HFFc6 (cell line): ENCODE results near the gene FHAD1. TPM values are rescaled to one million over a fixed set of nuclear protein-coding genes. Genes with fewer than 3 reads are reported as not detected.
A peak's percentile ranks its signal among the peaks of the same experiment; 100 is the strongest.

Source experiments
- DNase-seq: peaks from one replicate; pipeline ENCODE4 v3.0.0-alpha.2; 2018
- H3K27ac Mint-ChIP-seq: 2 replicates; pipeline ENCODE4 v1.8.0; 2020; ENCODE audit warnings: mild to moderate bottlenecking, mixed read lengths
- H3K27me3 Mint-ChIP-seq: 2 replicates; pipeline ENCODE4 v1.8.0; 2021; ENCODE audit warnings: mild to moderate bottlenecking, moderate library complexity, mixed read lengths; ENCODE audit not compliant: insufficient read depth
- H3K36me3 Mint-ChIP-seq: 2 replicates; pipeline ENCODE4 v1.8.0; 2021; ENCODE audit warnings: low read depth, mixed read lengths
- H3K4me1 Mint-ChIP-seq: 2 replicates; pipeline ENCODE4 v1.8.0; 2020; ENCODE audit warnings: low read depth, mixed read lengths
- H3K4me3 Mint-ChIP-seq: 2 replicates; pipeline ENCODE4 v1.8.0; 2020; ENCODE audit warnings: mild to moderate bottlenecking, moderate library complexity, mixed read lengths
- H3K9me3 Mint-ChIP-seq: 2 replicates; pipeline ENCODE4 v1.8.0; 2020; ENCODE audit warnings: mild to moderate bottlenecking, mixed read lengths
- CTCF ChIP-seq: fragments of 200-600 bp; sonication (generic); IDR thresholded peaks from 2 replicates; pipeline ENCODE4 v1.5.0; 2021; ENCODE audit warnings: antibody characterized with exemption, mild to moderate bottlenecking
- total RNA-seq, 6 experiments: library from RNA; stranded (reverse); fragmentation: NEBNext Ultra II Directional; extraction: Animal tissue kit (Norgen Biotek cat#: 25700); gene quantifications; 2 replicates in 1 of 6; 3 replicates in 5 of 6; pipeline ENCODE4 v1.2.3, GENCODE V29; 2021

FHAD1 gene
- total RNA-seq, 6 experiments from 2014 or later = 0.16 to 0.25 TPM; not detected in 4

DNA sequence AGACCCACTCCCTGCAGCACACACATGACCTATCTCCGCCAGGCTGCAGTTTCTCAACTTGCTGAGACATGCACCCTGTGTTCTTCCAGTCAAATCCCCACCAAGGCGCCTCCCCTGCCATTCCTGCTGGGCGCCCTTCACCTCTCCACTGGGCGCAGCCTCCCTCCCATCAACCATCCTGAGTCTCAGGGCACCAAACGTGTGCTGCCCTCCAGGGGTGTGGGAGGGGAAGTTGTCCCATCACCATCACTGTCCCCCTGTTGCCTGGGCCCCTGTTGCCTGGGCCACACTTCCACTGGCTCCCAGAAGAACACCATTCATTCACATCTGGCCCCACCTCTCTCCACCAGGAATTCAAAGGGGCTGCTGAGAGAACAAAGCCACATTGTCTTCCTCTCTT lies 117.7 kb downstream of the FHAD1 start:
- H3K27me3 Mint-ChIP-seq = peaks cover 11% of the 10 kb centered on the region; the same call in 1 of the 2 replicates
- 0 out of 2 replicates have a peak, but pooled peaks have one; percentile 35 for TF ChIP-seq CTCF
- peaks cover 11% of the 10 kb centered on the region for H3K4me1 Mint-ChIP-seq
- no peak overlapping the region for H3K4me3 Mint-ChIP-seq
- no peaks in the 10 kb centered on the region for H3K9me3 Mint-ChIP-seq
- no peak overlapping the region for H3K27ac Mint-ChIP-seq
- H3K36me3 Mint-ChIP-seq = no peaks in the 10 kb centered on the region
- no peak for DNase-seq

GRCh38 chr1:15368888-15369287 lies 121.9 kb downstream of the FHAD1 start:
- no peak for TF ChIP-seq CTCF
- H3K4me3 Mint-ChIP-seq = no peak overlapping the region
- DNase-seq = no peak
- no peak overlapping the region for H3K27ac Mint-ChIP-seq
- no peaks in the 10 kb centered on the region for H3K36me3 Mint-ChIP-seq
- H3K9me3 Mint-ChIP-seq = no peaks in the 10 kb centered on the region
- H3K4me1 Mint-ChIP-seq = peaks cover 11% of the 10 kb centered on the region
- H3K27me3 Mint-ChIP-seq = peaks cover 7% of the 10 kb centered on the region; the same call in 1 of the 2 replicates

DNA sequence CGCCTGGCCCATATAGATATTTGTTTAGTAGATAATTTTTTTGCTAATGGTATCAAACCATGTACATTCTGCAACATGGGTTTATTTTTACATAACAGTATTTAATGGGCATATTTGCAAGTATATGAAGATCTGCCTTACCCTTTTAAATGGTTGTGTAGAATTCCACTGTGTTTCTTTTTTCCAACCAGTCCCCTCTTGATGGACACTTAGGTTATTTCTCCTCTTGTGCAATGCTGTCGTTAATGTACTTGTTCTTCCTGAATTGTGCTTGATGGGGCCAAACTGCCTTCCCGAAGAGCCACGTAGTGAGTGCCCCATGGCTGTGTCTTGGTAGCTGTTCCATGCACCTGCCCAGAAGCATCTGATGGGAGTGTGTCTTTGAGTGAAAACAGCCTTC lies 123.2 kb downstream of the FHAD1 start:
- H3K4me1 Mint-ChIP-seq = peaks cover 11% of the 10 kb centered on the region
- H3K27ac Mint-ChIP-seq = no peak overlapping the region
- TF ChIP-seq CTCF = no peak
- no peak for DNase-seq
- no peaks in the 10 kb centered on the region for H3K36me3 Mint-ChIP-seq
- H3K4me3 Mint-ChIP-seq = no peak overlapping the region
- H3K27me3 Mint-ChIP-seq = peaks cover 8% of the 10 kb centered on the region; the same call in 1 of the 2 replicates
- no peaks in the 10 kb centered on the region for H3K9me3 Mint-ChIP-seq

DNA sequence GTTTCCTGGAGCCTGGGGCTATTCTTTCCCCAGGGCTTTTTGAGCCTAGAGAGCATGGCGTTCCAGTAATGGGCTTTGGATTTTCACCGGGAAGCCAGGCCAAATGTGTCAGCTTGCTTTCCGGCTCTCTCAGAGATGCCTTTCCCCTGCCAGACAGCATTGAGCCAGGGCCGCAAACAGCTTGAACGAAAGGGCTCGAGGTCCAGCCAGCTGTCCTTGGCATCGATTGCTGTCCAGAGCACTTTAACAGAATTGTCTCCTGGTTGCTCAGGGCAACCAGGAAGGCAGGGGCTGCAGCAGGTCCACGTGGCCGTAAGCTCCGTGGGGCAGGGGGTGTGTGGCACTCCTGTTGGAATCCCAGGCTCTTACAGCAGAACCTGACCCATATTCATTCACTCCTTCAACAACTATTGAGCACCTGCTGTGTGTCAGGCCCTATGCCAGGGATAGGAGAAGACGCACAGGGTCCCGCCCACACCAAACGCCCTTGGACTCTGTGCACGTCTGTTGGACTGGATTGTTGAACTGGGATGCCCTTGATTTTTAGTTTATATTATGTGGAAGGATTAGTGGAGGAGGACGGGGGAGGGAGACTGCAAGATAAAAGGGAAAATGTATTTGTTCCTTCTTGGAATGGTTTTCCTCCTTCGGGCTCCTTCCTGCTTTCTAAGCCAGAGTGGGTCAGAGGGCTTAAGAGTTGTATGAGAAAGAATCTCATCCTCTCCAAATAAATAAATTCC lies 123.9 kb downstream of the FHAD1 start:
- H3K27me3 Mint-ChIP-seq = peaks cover 8% of the 10 kb centered on the region; the same call in 1 of the 2 replicates
- no peaks in the 10 kb centered on the region for H3K36me3 Mint-ChIP-seq
- H3K27ac Mint-ChIP-seq = no peak overlapping the region
- no peak for TF ChIP-seq CTCF
- no peak for DNase-seq
- H3K4me3 Mint-ChIP-seq = no peak overlapping the region
- H3K4me1 Mint-ChIP-seq = peaks cover 11% of the 10 kb centered on the region
- no peaks in the 10 kb centered on the region for H3K9me3 Mint-ChIP-seq

DNA sequence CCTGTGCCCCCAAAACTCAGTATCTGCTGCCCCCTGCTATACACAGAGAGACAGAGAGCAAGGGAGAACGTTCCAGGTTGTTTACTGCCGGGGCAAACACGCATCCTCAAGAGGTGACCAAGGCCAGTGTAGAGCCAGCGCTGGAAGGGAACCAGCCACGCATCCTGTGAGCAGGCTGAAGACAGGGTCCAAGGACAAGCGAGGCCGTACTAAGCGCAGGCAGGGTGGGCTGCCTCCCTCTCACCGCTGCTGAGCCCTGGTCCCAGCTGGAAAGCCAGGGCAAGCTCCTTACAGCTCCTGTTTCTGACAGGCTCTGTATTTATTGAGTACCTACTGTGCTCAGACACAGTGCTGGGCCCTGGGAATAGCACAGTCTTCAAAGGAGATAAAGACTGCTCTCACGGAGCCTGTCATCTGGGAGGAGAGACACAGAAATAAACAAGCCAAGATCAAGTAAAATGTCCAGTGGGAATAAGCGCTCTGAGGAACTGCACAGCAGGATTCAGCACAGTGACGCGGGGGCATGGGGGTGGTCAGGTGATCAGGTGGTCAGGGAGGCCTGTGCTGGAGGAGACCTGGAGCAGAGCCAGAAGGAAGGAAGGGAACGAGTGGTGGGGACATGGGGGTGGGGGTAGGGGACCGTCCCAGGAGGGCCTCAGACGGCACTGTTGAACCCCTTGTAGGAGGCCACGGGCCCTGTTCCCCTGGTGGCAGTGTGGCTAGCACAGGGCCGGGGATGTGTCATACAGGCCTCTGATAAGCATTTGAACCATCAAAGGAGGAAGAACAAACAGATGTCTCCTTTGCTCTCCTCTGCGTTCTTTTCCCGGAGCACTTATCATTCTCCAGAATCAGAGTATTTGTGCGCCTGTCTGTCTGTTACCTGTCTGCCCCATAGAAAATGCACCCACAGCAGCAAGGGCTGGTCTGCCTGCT lies 124.9 kb downstream of the FHAD1 start:
- no peak for TF ChIP-seq CTCF
- no peak for DNase-seq
- Mint-ChIP-seq H3K9me3 (no peaks in the 10 kb centered on the region), H3K27ac (no peak overlapping the region), H3K4me1 (peaks cover 11% of the 10 kb centered on the region), H3K4me3 (no peak overlapping the region), H3K36me3 (no peaks in the 10 kb centered on the region), H3K27me3 (peaks cover 8% of the 10 kb centered on the region)
